ENCODE measurements around the gene DCAF4L1. TPM values are rescaled to one million over a fixed set of nuclear protein-coding genes. Genes with fewer than 3 reads are reported as not detected.

The DCAF4L1 gene
- total RNA-seq, 1 experiment from 2014 or later, result 0.36 TPM

- ChIA-PET POLR2A (no interaction called here), CTCF (no interaction called here)
- no peaks in the 10 kb centered on the region for H3K27me3 Mint-ChIP-seq (ENCODE audit: insufficient read depth, unreplicated experiment)
- no peaks in the 10 kb centered on the region for H3K9me3 Mint-ChIP-seq (ENCODE audit: unreplicated experiment)
- no peak overlapping the region for H3K4me3 Mint-ChIP-seq (ENCODE audit: unreplicated experiment)
- H3K36me3 Mint-ChIP-seq (ENCODE audit: insufficient read depth, unreplicated experiment), result peaks cover 64% of the 10 kb centered on the region
- no peaks in the 10 kb centered on the region for H3K27me3 ChIP-seq (replicated peaks; ENCODE audit: control insufficient read depth, insufficient read depth, low read length)
- H3K4me1 ChIP-seq, result peaks cover 6% of the 10 kb centered on the region
- no TSS peak for BruUV-seq (replicated peaks)
- H3K36me3 ChIP-seq (ENCODE audit: control insufficient read depth, insufficient read depth, low read length), result no peaks in the 10 kb centered on the region
- no peak overlapping the region for H3K27ac Mint-ChIP-seq (ENCODE audit: unreplicated experiment)
- TF ChIP-seq, protein P1, sequence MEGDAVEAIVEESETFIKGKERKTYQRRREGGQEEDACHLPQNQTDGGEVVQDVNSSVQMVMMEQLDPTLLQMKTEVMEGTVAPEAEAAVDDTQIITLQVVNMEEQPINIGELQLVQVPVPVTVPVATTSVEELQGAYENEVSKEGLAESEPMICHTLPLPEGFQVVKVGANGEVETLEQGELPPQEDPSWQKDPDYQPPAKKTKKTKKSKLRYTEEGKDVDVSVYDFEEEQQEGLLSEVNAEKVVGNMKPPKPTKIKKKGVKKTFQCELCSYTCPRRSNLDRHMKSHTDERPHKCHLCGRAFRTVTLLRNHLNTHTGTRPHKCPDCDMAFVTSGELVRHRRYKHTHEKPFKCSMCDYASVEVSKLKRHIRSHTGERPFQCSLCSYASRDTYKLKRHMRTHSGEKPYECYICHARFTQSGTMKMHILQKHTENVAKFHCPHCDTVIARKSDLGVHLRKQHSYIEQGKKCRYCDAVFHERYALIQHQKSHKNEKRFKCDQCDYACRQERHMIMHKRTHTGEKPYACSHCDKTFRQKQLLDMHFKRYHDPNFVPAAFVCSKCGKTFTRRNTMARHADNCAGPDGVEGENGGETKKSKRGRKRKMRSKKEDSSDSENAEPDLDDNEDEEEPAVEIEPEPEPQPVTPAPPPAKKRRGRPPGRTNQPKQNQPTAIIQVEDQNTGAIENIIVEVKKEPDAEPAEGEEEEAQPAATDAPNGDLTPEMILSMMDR (IDR thresholded peaks at IDR 0.05; ENCODE audit: insufficient read depth in 1 of 2, low read depth in 1 of 2, low read length in 1 of 2, severe bottlenecking in 1 of 2, unreplicated experiment in 1 of 2), result no peak
- peaks cover 14% of the 10 kb centered on the region for H3K4me1 Mint-ChIP-seq (ENCODE audit: low read depth, unreplicated experiment)
- H3K9me3 ChIP-seq, result no peaks in the 10 kb centered on the region
- intact Hi-C loops (cut with micrococcal nuclease; ENCODE audit: unreplicated experiment), result no loop called here
- DNase-seq, result no peak
- H3K4me3 ChIP-seq (ENCODE audit: low read depth, low read length), result no peak overlapping the region
Measured at GRCh38 chr4:41939016-41939626, 42.4 kb upstream of the DCAF4L1 start.

GRCh38 chr4:41940834-41941233, 40.7 kb upstream of the DCAF4L1 start:
- no peak overlapping the region for H3K4me3 Mint-ChIP-seq (ENCODE audit: unreplicated experiment)
- H3K9me3 Mint-ChIP-seq (ENCODE audit: unreplicated experiment), result no peaks in the 10 kb centered on the region
- Histone ChIP-seq H3K27me3 (replicated peaks; ENCODE audit: control insufficient read depth, insufficient read depth, low read length) (no peaks in the 10 kb centered on the region), H3K4me3 (ENCODE audit: low read depth, low read length) (no peak overlapping the region), H3K36me3 (ENCODE audit: control insufficient read depth, insufficient read depth, low read length) (no peaks in the 10 kb centered on the region), H3K9me3 (no peaks in the 10 kb centered on the region), H3K4me1 (no peaks in the 10 kb centered on the region)
- no peak overlapping the region for H3K27ac Mint-ChIP-seq (ENCODE audit: unreplicated experiment)
- CTCF ChIA-PET, result no interaction called here
- H3K27me3 Mint-ChIP-seq (ENCODE audit: insufficient read depth, unreplicated experiment), result no peaks in the 10 kb centered on the region
- H3K36me3 Mint-ChIP-seq (ENCODE audit: insufficient read depth, unreplicated experiment), result peaks cover 58% of the 10 kb centered on the region
- TF ChIP-seq, protein P1 (IDR thresholded peaks at IDR 0.05; ENCODE audit: insufficient read depth in 1 of 2, low read depth in 1 of 2, low read length in 1 of 2, severe bottlenecking in 1 of 2, unreplicated experiment in 1 of 2), result no peak
- no peak for DNase-seq
- POLR2A ChIA-PET, result no interaction called here
- no TSS peak for BruUV-seq (replicated peaks)
- intact Hi-C loops (cut with micrococcal nuclease; ENCODE audit: unreplicated experiment), result no loop called here
- peaks cover 7% of the 10 kb centered on the region for H3K4me1 Mint-ChIP-seq (ENCODE audit: low read depth, unreplicated experiment)

DNA sequence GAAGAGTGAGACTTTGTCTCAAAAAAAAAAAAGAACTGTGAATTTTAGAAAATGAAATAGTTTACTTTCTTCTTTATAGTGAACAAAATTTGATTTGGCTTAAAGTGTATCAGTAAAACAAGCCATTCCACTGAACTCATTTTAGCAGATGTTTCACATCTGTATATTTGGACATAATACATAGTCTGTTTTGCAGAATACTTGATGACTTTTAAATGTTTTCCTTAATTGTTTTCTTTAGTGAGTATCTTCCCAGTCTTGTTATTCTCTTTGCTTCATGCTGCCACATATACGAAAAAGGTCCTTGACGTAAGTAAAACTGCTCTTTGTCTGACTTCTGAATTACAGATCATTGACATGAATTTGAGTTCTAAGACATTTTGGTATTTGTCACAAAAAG, 38.0 kb upstream of the DCAF4L1 start:
- no peaks in the 10 kb centered on the region for H3K36me3 ChIP-seq (ENCODE audit: control insufficient read depth, insufficient read depth, low read length)
- no peak overlapping the region for H3K4me3 ChIP-seq (ENCODE audit: low read depth, low read length)
- POLR2A ChIA-PET, result no interaction called here
- DNase-seq, result no peak
- TF ChIP-seq, protein P1 (IDR thresholded peaks at IDR 0.05; ENCODE audit: insufficient read depth in 1 of 2, low read depth in 1 of 2, low read length in 1 of 2, severe bottlenecking in 1 of 2, unreplicated experiment in 1 of 2), result no peak
- BruUV-seq (replicated peaks), result no TSS peak
- Mint-ChIP-seq H3K9me3 (ENCODE audit: unreplicated experiment) (no peaks in the 10 kb centered on the region), H3K27me3 (ENCODE audit: insufficient read depth, unreplicated experiment) (no peaks in the 10 kb centered on the region), H3K27ac (ENCODE audit: unreplicated experiment) (no peak overlapping the region), H3K4me3 (ENCODE audit: unreplicated experiment) (no peak overlapping the region), H3K4me1 (ENCODE audit: low read depth, unreplicated experiment) (no peaks in the 10 kb centered on the region), H3K36me3 (ENCODE audit: insufficient read depth, unreplicated experiment) (peaks cover 60% of the 10 kb centered on the region)
- CTCF ChIA-PET, result no interaction called here
- intact Hi-C loops (cut with micrococcal nuclease; ENCODE audit: unreplicated experiment), result no loop called here
- no peaks in the 10 kb centered on the region for H3K4me1 ChIP-seq
- no peaks in the 10 kb centered on the region for H3K27me3 ChIP-seq (replicated peaks; ENCODE audit: control insufficient read depth, insufficient read depth, low read length)
- H3K9me3 ChIP-seq, result no peaks in the 10 kb centered on the region
